CD4-positive, alpha-beta T cell (primary cell): Measurements from ENCODE around the gene MCC. TPM values are rescaled to one million over a fixed set of nuclear protein-coding genes. Genes with fewer than 3 reads are reported as not detected.

ENCODE experiments used
- ATAC-seq: fragments of 200-7000 bp; cut with Tn5 transposase; one replicate; pipeline ENCODE4 v1.10.0; 2022; ENCODE audit warnings: mild to moderate bottlenecking; ENCODE audit not compliant: poor library complexity
- CTCF ChIA-PET: fragments of 350-600 bp; sonication (Branson Sonifier 250); formaldehyde crosslinking; loops from one replicate; lab custom pipeline; 2021; ENCODE audit warnings: antibody characterized with exemption, inconsistent platforms; lab: Charles Lee
- POLR2A ChIA-PET: fragments of 350-600 bp; sonication (Branson Sonifier 250); formaldehyde crosslinking; loops from one replicate; lab custom pipeline; 2021; ENCODE audit warnings: antibody characterized with exemption, inconsistent platforms; lab: Charles Lee
- DNase-seq, 14 experiments: peaks; one replicate each; pipeline ENCODE4 v3.0.0-alpha.2; 2013 to 2020; ENCODE audit warnings: mixed read lengths in 2 of 14
- H3K27ac ChIP-seq, 2 donors: one replicate each; pipeline versions ENCODE4 v1.5.1 to v1.7.0; 2013; ENCODE audit warnings: low read length in 2 of 2, low read depth in 1 of 2, mild to moderate bottlenecking in 1 of 2
- H3K27me3 ChIP-seq, 2 experiments: 1 replicate in 1 of 2; 2 replicates in 1 of 2; pipeline versions ENCODE4 v1.6.1 to v1.7.0; 2013; ENCODE audit warnings: low read length in 2 of 2, control low read depth in 1 of 2, mild to moderate bottlenecking in 1 of 2, moderate library complexity in 1 of 2; ENCODE audit not compliant: insufficient read depth in 2 of 2, control insufficient read depth in 1 of 2
- H3K36me3 ChIP-seq: one replicate; pipeline ENCODE4 v1.6.1; 2013; ENCODE audit warnings: low read length, control low read depth; ENCODE audit not compliant: insufficient read depth
- H3K4me1 ChIP-seq: one replicate; pipeline ENCODE4 v1.6.1; 2013; ENCODE audit warnings: low read length, control low read depth; ENCODE audit not compliant: insufficient read depth
- H3K4me3 ChIP-seq: one replicate; pipeline ENCODE4 v1.5.1; 2013; ENCODE audit warnings: mild to moderate bottlenecking, low read length, moderate library complexity
- H3K9me3 ChIP-seq, 2 experiments: 1 replicate in 1 of 2; 2 replicates in 1 of 2; pipeline versions ENCODE4 v1.6.1 to v1.7.0; 2013; ENCODE audit warnings: low read length in 2 of 2, mild to moderate bottlenecking in 2 of 2, control low read depth in 1 of 2, moderate library complexity in 1 of 2; ENCODE audit not compliant: control insufficient read depth in 1 of 2, insufficient read depth in 1 of 2
- H3K27ac Mint-ChIP-seq: one replicate; pipeline ENCODE4 v1.8.0; 2020; ENCODE audit warnings: mixed read lengths
- H3K27me3 Mint-ChIP-seq: one replicate; pipeline ENCODE4 v1.8.0; 2021; ENCODE audit warnings: mixed read lengths
- H3K36me3 Mint-ChIP-seq: one replicate; pipeline ENCODE4 v1.8.0; 2021; ENCODE audit warnings: low read depth, mixed read lengths
- H3K4me1 Mint-ChIP-seq: one replicate; pipeline ENCODE4 v1.8.0; 2021; ENCODE audit warnings: low read depth, mixed read lengths
- H3K4me3 Mint-ChIP-seq: one replicate; pipeline ENCODE4 v1.8.0; 2020; ENCODE audit warnings: mild to moderate bottlenecking, mixed read lengths
- H3K9me3 Mint-ChIP-seq: one replicate; pipeline ENCODE4 v1.8.0; 2020; ENCODE audit warnings: mixed read lengths
- intact Hi-C, 2 experiments: fragments of 100-400 bp; cut with DNase I in 1 of 2; cut with micrococcal nuclease in 1 of 2; formaldehyde crosslinking; loops; one replicate each; pipeline versions ENCODE4 v1.15.1 to v1.9.0; 2023 to 2025; cut with DNase I, micrococcal nuclease
- total RNA-seq, 174 experiments: library from RNA in 2 of 174; stranded (reverse) in 2 of 174; gene quantifications; one replicate each; pipeline ENCODE4 v1.2.3 and lab custom pipeline; 2021 to 2026
- TF ChIP-seq, protein P1 (sequence below): fragments of 200-600 bp; IDR thresholded peaks from one replicate; pipeline ENCODE4 v1.8.0; 2022; ENCODE audit warnings: antibody characterized with exemption, mild to moderate bottlenecking

The MCC gene
- total RNA-seq, 2 experiments from 2014 or later = 3.2 to 3.3 TPM

- Mint-ChIP-seq H3K4me1 (peaks cover 26% of the 10 kb centered on the region), H3K9me3 (no peaks in the 10 kb centered on the region), H3K4me3 (no peak overlapping the region), H3K27me3 (no peaks in the 10 kb centered on the region), H3K27ac (no peak overlapping the region), H3K36me3 (no peaks in the 10 kb centered on the region)
- TF ChIP-seq, protein P1, sequence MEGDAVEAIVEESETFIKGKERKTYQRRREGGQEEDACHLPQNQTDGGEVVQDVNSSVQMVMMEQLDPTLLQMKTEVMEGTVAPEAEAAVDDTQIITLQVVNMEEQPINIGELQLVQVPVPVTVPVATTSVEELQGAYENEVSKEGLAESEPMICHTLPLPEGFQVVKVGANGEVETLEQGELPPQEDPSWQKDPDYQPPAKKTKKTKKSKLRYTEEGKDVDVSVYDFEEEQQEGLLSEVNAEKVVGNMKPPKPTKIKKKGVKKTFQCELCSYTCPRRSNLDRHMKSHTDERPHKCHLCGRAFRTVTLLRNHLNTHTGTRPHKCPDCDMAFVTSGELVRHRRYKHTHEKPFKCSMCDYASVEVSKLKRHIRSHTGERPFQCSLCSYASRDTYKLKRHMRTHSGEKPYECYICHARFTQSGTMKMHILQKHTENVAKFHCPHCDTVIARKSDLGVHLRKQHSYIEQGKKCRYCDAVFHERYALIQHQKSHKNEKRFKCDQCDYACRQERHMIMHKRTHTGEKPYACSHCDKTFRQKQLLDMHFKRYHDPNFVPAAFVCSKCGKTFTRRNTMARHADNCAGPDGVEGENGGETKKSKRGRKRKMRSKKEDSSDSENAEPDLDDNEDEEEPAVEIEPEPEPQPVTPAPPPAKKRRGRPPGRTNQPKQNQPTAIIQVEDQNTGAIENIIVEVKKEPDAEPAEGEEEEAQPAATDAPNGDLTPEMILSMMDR = no peak
- intact Hi-C loops = no loop called here
- H3K4me1 ChIP-seq = no peaks in the 10 kb centered on the region
- DNase-seq (no peak), ATAC-seq (no peak)
- no peaks in the 10 kb centered on the region for H3K9me3 ChIP-seq
- no peak overlapping the region for H3K4me3 ChIP-seq
- POLR2A ChIA-PET = no interaction called here
- no peaks in the 10 kb centered on the region for H3K27me3 ChIP-seq
- no peaks in the 10 kb centered on the region for H3K36me3 ChIP-seq
- CTCF ChIA-PET = no interaction called here
- H3K27ac ChIP-seq = no peak overlapping the region
Observed at GRCh38 chr5:113270086-113270485, 218.2 kb downstream of the MCC start.

DNA sequence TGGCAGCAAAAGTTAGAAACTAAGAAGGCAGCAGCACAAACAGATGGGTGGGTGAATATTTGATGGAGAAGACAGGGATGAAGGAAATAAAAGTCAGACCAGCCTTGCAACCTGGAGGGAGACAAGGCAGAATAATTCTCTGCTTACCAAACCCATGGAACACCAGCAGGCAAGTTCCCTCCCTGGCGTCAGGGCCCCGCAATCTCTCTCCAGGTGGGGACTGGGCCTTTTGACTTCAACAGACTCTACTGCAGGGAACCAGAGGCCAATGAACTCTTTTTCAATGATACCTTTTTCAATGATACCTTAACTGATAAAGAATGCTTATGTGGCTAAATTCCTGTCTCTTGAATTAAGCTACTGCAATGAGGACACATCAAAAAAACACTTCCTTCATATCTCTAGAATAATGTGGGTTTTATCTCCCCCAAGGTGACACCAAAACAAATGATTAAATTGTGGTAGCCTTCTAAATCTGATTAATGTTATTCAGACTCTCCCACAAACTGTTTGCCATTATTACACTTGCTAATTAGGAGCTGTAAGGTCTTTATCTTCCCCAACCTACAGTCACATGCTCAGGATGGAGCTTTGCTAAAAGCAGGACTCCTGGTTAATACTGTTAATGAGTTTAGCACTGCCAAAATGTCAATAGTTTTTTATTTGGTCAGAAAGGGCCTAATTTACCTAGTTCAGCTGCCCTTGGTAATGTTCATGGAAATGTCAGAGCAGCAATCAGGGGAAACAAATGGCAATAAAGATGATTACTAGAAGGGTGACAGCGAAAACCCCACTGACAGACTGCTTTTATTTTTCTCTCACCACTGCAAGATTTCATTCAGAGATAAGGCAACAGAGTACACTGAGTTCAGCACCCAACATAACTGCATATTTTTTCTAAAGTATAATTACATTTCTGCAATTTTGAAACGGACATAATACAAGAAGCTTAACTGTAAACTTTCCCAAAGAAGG is 218.9 kb downstream of the MCC start:
- Mint-ChIP-seq H3K27me3 (no peaks in the 10 kb centered on the region), H3K36me3 (no peaks in the 10 kb centered on the region), H3K9me3 (no peaks in the 10 kb centered on the region), H3K4me3 (no peak overlapping the region), H3K4me1 (peaks cover 26% of the 10 kb centered on the region), H3K27ac (no peak overlapping the region)
- Histone ChIP-seq H3K27me3 (no peaks in the 10 kb centered on the region), H3K9me3 (no peaks in the 10 kb centered on the region), H3K4me1 (no peaks in the 10 kb centered on the region), H3K27ac (no peak overlapping the region), H3K4me3 (no peak overlapping the region), H3K36me3 (no peaks in the 10 kb centered on the region)
- TF ChIP-seq, protein P1 = no peak
- POLR2A ChIA-PET = no interaction called here
- intact Hi-C loops = no loop called here
- DNase-seq = no peak
- no peak for ATAC-seq
- CTCF ChIA-PET = no interaction called here

- no peak for ATAC-seq
- Histone ChIP-seq H3K36me3 (no peaks in the 10 kb centered on the region), H3K9me3 (no peaks in the 10 kb centered on the region), H3K27me3 (no peaks in the 10 kb centered on the region), H3K27ac (no peak overlapping the region), H3K4me3 (no peak overlapping the region), H3K4me1 (no peaks in the 10 kb centered on the region)
- Mint-ChIP-seq H3K36me3 (no peaks in the 10 kb centered on the region), H3K27ac (no peak overlapping the region), H3K27me3 (peaks cover under 1% of the 10 kb centered on the region), H3K4me3 (no peak overlapping the region), H3K9me3 (no peaks in the 10 kb centered on the region), H3K4me1 (peaks cover 20% of the 10 kb centered on the region)
- no peak for DNase-seq
- ChIA-PET CTCF (no interaction called here), POLR2A (no interaction called here)
- TF ChIP-seq, protein P1 = no peak
- intact Hi-C loops = no loop called here
Observed at GRCh38 chr5:113268232-113268631, 220.0 kb downstream of the MCC start.
